Hematopoietic multipotent progenitor cell treated with erythropoietin and hydrocortisone succinate and interleukin-3 and kit ligand, for 8 days (in vitro differentiated cells): ENCODE data around the gene CDH23.

Experiments
- DNase-seq: peaks from one replicate; pipeline ENCODE4 v3.0.0-alpha.2; 2015

CDH23 gene

GRCh38 chr10:71468363-71469094 is 71.8 kb downstream of the CDH23 start:
- no peak for DNase-seq

GRCh38 chr10:71471006-71471405 is 74.3 kb downstream of the CDH23 start:
- DNase-seq: no peak

GRCh38 chr10:71471957-71472365 is 75.2 kb downstream of the CDH23 start:
- DNase-seq: no peak

GRCh38 chr10:71472466-71472865 is 75.7 kb downstream of the CDH23 start:
- no peak for DNase-seq

GRCh38 chr10:71472912-71473311 is 76.2 kb downstream of the CDH23 start:
- DNase-seq: no peak

- no peak for DNase-seq
These were observed 77.2 kb downstream of the CDH23 start for GRCh38 chr10:71473671-71474599.

- DNase-seq: no peak
These were observed 78.1 kb downstream of the CDH23 start for GRCh38 chr10:71474702-71475242.

GRCh38 chr10:71475243-71475871 is 78.6 kb downstream of the CDH23 start:
- DNase-seq: no peak

- DNase-seq: no peak
These were observed 79.7 kb downstream of the CDH23 start for GRCh38 chr10:71476228-71477011.

- no peak for DNase-seq
These were observed 81.5 kb downstream of the CDH23 start for GRCh38 chr10:71478173-71478572.

- no peak for DNase-seq
These were observed 82.2 kb downstream of the CDH23 start for GRCh38 chr10:71478813-71479365.

- no peak for DNase-seq
These were observed 83.1 kb downstream of the CDH23 start for GRCh38 chr10:71479831-71480230.

GRCh38 chr10:71480662-71481061 is 83.9 kb downstream of the CDH23 start:
- DNase-seq: no peak

- DNase-seq: no peak
These were observed 85.2 kb downstream of the CDH23 start for GRCh38 chr10:71481746-71482410.

- no peak for DNase-seq
These were observed 85.9 kb downstream of the CDH23 start for GRCh38 chr10:71482620-71483019.

GRCh38 chr10:71483135-71483534 is 86.4 kb downstream of the CDH23 start:
- no peak for DNase-seq

GRCh38 chr10:71483885-71484751 is 87.4 kb downstream of the CDH23 start:
- no peak for DNase-seq

GRCh38 chr10:71486484-71487114 is 89.9 kb downstream of the CDH23 start:
- DNase-seq: peak; percentile 50

GRCh38 chr10:71487726-71488125 is 91.0 kb downstream of the CDH23 start:
- DNase-seq: no peak

GRCh38 chr10:71489077-71489476 is 92.4 kb downstream of the CDH23 start:
- no peak for DNase-seq
